ENCODE measurements around the gene ADTRP. TPM values are rescaled to one million over a fixed set of nuclear protein-coding genes. Genes with fewer than 3 reads are reported as not detected.

ADTRP gene
- total and polyA plus RNA-seq, 2 of the 13 experiments (the other 11 are each of a cell fraction or from before 2014, with no cell fraction given) = not detected

DNA sequence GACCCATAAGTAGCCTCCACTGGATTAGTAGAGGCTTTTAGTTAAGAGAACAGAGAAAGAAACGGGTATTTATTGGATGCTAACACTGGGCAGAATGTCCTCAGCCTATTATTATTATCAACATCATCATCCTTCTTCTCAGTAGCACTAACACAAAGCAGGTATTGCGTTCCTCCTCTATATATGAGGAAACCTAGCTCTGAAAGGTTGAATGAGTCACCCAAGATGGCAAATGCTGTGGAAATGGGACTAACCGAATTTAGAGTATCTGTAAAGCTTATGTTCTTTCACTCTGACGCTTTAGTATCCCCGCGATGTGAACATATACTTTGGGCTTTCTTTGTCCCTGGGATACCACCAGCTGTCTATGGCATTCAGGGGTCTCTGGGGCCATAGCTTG, 77.0 kb downstream of the ADTRP start (continued):
- TF ChIP-seq, protein P1, sequence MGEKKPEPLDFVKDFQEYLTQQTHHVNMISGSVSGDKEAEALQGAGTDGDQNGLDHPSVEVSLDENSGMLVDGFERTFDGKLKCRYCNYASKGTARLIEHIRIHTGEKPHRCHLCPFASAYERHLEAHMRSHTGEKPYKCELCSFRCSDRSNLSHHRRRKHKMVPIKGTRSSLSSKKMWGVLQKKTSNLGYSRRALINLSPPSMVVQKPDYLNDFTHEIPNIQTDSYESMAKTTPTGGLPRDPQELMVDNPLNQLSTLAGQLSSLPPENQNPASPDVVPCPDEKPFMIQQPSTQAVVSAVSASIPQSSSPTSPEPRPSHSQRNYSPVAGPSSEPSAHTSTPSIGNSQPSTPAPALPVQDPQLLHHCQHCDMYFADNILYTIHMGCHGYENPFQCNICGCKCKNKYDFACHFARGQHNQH (CRISPR knock-in tag; IDR thresholded peaks at IDR 0.05) = no peak
- TF ChIP-seq KDM6A (CRISPR knock-in tag; IDR thresholded peaks at IDR 0.05; ENCODE audit: low read depth) = no peak

DNA sequence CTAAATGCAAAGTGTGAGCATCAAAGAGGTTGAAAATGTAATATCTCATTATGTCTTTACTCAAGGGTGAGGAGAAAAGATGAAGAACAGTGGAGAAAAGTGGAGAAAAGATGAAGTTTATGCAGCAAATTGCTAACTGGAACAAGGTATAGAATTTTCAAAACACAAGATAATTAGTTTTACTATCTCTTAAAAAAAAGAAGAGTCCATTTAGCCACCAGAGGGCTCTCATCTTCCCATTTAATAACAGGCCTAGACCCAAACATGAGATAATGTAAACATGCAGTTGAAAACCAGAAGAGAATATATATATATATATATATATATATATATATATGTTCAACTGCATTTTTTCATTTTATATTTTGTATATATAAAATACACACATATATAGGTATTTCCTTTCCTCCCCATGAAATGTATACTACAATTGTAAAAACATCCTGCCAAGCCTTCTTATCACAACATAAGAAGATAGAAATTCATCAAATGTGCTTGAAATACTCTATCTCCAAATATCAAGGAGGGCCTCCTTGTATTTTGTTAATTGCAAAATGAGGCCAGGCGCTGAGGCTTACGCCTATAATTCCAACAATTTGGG, 78.4 kb downstream of the ADTRP start:
- POLR2A ChIA-PET = no interaction called here
- in situ Hi-C loops (cut with HindIII; ENCODE audit: extremely low pct_ligation_motif_present, low pct_unique_long_range_greater_than_20kb) = no loop called here
- Histone ChIP-seq H3K4me3 (replicated peaks in 1 of 3; ENCODE audit: insufficient read depth in 1 of 3, low read depth in 2 of 3, low read length in 3 of 3) (no peak overlapping the region), H3K4me2 (ENCODE audit: low read depth, low read length) (no peak overlapping the region), H2AFZ (ENCODE audit: low read length) (no peak overlapping the region), H3K79me2 (ENCODE audit: insufficient read depth, low read length) (no peaks in the 10 kb centered on the region), H4K20me1 (ENCODE audit: insufficient read depth, low read length) (no peaks in the 10 kb centered on the region), H3K9ac (ENCODE audit: insufficient read depth, low read depth, low read length) (no peak overlapping the region), H3K36me3 (replicated peaks in 1 of 2; ENCODE audit: control insufficient read depth in 1 of 2, insufficient read depth in 2 of 2, low read length in 2 of 2) (no peaks in the 10 kb centered on the region), H3K27me3 (ENCODE audit: control insufficient read depth in 1 of 2, insufficient read depth in 2 of 2, low read length in 2 of 2) (no peaks in the 10 kb centered on the region), H3K4me1 (ENCODE audit: insufficient read depth, low read length) (no peaks in the 10 kb centered on the region), H3K9me3 (ENCODE audit: low read length) (no peaks in the 10 kb centered on the region), H3K27ac (ENCODE audit: extremely low read length, insufficient read depth, low read length) (no peak overlapping the region)
- intact Hi-C loops (cut with micrococcal nuclease; ENCODE audit: unreplicated experiment) = loop anchor here (1.0 to 5.0 kb wide), 5 partner anchors 113 to 906 kb away; no protein-coding TSS in a partner anchor
- FAIRE-seq (no peak), DNase-seq (ENCODE audit: low spot score) (peak; percentile 56), ATAC-seq (no peak; the same call in 2 of the 3 replicates)
- no TSS peak for BruUV-seq (replicated peaks)
- CTCF ChIA-PET (ENCODE audit: low intra/inter-chr PET ratio, low total read pairs) = interaction anchor here (0.7 to 1.6 kb wide), 4 partner anchors 44 to 906 kb away, joined by 3 to 10 read pairs (median 3); no protein-coding TSS in a partner anchor
- 56% methylated on average over 2 of the region's 2 CpGs for WGBS (ENCODE audit: low lambda C conversion rate)
- TF ChIP-seq SMC3 (IDR thresholded peaks at IDR 0.05; ENCODE audit: low read length) (peak; percentile 68), CENPT (CRISPR knock-in tag; IDR thresholded peaks at IDR 0.05; ENCODE audit: low read depth) (no peak), ZNF543 (CRISPR knock-in tag; IDR thresholded peaks at IDR 0.05) (no peak), ZNF251 (CRISPR knock-in tag; IDR thresholded peaks at IDR 0.05) (no peak), FOXA3 (CRISPR knock-in tag; IDR thresholded peaks at IDR 0.05) (peak; percentile 64), YY1 (IDR thresholded peaks at IDR 0.05; ENCODE audit: insufficient read depth, insufficient replicate concordance, low read depth, low read length) (no peak), ZNF225 (CRISPR knock-in tag; IDR thresholded peaks at IDR 0.05) (no peak), ZNF20 (CRISPR knock-in tag; IDR thresholded peaks at IDR 0.05) (no peak), FOXA1 (IDR thresholded peaks at IDR 0.05) (no peak), FOXA1 (CRISPR knock-in tag; IDR thresholded peaks at IDR 0.05) (0 out of 2 replicates have a peak, but pooled peaks have one; percentile 20), ZNF775 (CRISPR knock-in tag; IDR thresholded peaks at IDR 0.05; ENCODE audit: borderline replicate concordance) (no peak), ZNF350 (CRISPR knock-in tag; IDR thresholded peaks at IDR 0.05; ENCODE audit: borderline replicate concordance, low read depth) (no peak), SSRP1 (CRISPR knock-in tag; IDR thresholded peaks at IDR 0.05) (no peak)
- TF ChIP-seq, protein P2, sequence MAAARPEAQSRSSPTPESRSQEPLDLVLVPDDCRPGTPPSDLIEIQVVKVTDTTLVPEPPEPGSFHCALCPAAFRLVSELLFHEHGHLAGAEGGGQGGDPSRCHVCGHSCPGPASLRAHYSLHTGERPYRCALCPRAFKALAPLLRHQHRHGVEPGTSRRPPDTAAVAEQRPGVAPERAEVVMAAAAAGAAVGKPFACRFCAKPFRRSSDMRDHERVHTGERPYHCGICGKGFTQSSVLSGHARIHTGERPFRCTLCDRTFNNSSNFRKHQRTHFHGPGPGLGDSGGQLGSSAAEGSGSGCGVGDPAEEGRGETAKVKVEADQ (CRISPR knock-in tag; IDR thresholded peaks at IDR 0.05; ENCODE audit: borderline replicate concordance) = no peak
- TF ChIP-seq, protein P3, sequence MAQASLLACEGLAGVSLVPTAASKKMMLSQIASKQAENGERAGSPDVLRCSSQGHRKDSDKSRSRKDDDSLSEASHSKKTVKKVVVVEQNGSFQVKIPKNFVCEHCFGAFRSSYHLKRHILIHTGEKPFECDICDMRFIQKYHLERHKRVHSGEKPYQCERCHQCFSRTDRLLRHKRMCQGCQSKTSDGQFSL (CRISPR knock-in tag; IDR thresholded peaks at IDR 0.05) = no peak
- TF ChIP-seq, protein P4, sequence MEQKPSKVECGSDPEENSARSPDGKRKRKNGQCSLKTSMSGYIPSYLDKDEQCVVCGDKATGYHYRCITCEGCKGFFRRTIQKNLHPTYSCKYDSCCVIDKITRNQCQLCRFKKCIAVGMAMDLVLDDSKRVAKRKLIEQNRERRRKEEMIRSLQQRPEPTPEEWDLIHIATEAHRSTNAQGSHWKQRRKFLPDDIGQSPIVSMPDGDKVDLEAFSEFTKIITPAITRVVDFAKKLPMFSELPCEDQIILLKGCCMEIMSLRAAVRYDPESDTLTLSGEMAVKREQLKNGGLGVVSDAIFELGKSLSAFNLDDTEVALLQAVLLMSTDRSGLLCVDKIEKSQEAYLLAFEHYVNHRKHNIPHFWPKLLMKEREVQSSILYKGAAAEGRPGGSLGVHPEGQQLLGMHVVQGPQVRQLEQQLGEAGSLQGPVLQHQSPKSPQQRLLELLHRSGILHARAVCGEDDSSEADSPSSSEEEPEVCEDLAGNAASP (CRISPR knock-in tag; IDR thresholded peaks at IDR 0.05; ENCODE audit: borderline replicate concordance) = no peak
- TF ChIP-seq, protein P5, sequence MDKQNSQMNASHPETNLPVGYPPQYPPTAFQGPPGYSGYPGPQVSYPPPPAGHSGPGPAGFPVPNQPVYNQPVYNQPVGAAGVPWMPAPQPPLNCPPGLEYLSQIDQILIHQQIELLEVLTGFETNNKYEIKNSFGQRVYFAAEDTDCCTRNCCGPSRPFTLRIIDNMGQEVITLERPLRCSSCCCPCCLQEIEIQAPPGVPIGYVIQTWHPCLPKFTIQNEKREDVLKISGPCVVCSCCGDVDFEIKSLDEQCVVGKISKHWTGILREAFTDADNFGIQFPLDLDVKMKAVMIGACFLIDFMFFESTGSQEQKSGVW (CRISPR knock-in tag; IDR thresholded peaks at IDR 0.05; ENCODE audit: borderline replicate concordance) = no peak

All from HepG2 (cell line).